Chondrocyte (in vitro differentiated cells): ENCODE measurements around the gene RS1. TPM values are rescaled to one million over a fixed set of nuclear protein-coding genes. Genes with fewer than 3 reads are reported as not detected.

ENCODE experiments used
- DNase-seq: peaks from one replicate; pipeline ENCODE4 v3.0.0; 2021; ENCODE audit warnings: mixed read lengths, low spot score
- H3K27ac Mint-ChIP-seq: one replicate; pipeline ENCODE4 v1.8.0; 2021; ENCODE audit warnings: mild to moderate bottlenecking, moderate library complexity, mixed read lengths; ENCODE audit not compliant: unreplicated experiment
- H3K27me3 Mint-ChIP-seq: 2 replicates; pipeline ENCODE4 v1.8.0; 2021; ENCODE audit warnings: low read depth, mixed read lengths
- H3K36me3 Mint-ChIP-seq: 2 replicates; pipeline ENCODE4 v1.8.0; 2021; ENCODE audit warnings: low read depth, mixed read lengths
- H3K4me1 Mint-ChIP-seq: 2 replicates; pipeline ENCODE4 v1.8.0; 2021; ENCODE audit warnings: low read depth, mild to moderate bottlenecking, mixed read lengths
- H3K4me3 Mint-ChIP-seq: one replicate; pipeline ENCODE4 v1.8.0; 2021; ENCODE audit warnings: mild to moderate bottlenecking, moderate library complexity, mixed read lengths; ENCODE audit not compliant: unreplicated experiment
- H3K9me3 Mint-ChIP-seq: 2 replicates; pipeline ENCODE4 v1.8.0; 2021; ENCODE audit warnings: low read depth, mixed read lengths
- CTCF ChIP-seq: fragments of 200-600 bp; sonication (generic); IDR thresholded peaks from 2 replicates; pipeline ENCODE4 v1.5.0; 2021; ENCODE audit warnings: antibody characterized with exemption, mild to moderate bottlenecking, moderate library complexity
- total RNA-seq: library from RNA; stranded (reverse); gene quantifications from 3 replicates; pipeline ENCODE4 v1.2.1, GENCODE V29; 2021

RS1 gene
- total RNA-seq, 1 donor from 2014 or later = not detected

- no peak for TF ChIP-seq CTCF
- Mint-ChIP-seq H3K4me3 (no peak overlapping the region), H3K27ac (no peak overlapping the region), H3K9me3 (peaks cover 28% of the 10 kb centered on the region), H3K36me3 (no peaks in the 10 kb centered on the region), H3K4me1 (no peaks in the 10 kb centered on the region), H3K27me3 (no peaks in the 10 kb centered on the region)
- no peak for DNase-seq
Measured at GRCh38 chrX:18640686-18641085, 31.2 kb downstream of the RS1 start.

GRCh38 chrX:18639280-18639679 is 32.6 kb downstream of the RS1 start:
- H3K4me1 Mint-ChIP-seq = no peaks in the 10 kb centered on the region
- peaks cover 28% of the 10 kb centered on the region for H3K9me3 Mint-ChIP-seq
- no peak for DNase-seq
- no peak overlapping the region for H3K4me3 Mint-ChIP-seq
- TF ChIP-seq CTCF = no peak
- H3K27me3 Mint-ChIP-seq = no peaks in the 10 kb centered on the region
- peaks cover 4% of the 10 kb centered on the region for H3K36me3 Mint-ChIP-seq
- no peak overlapping the region for H3K27ac Mint-ChIP-seq

- TF ChIP-seq CTCF = no peak
- DNase-seq = no peak
- no peak overlapping the region for H3K4me3 Mint-ChIP-seq
- no peak overlapping the region for H3K27ac Mint-ChIP-seq
- no peaks in the 10 kb centered on the region for H3K27me3 Mint-ChIP-seq
- H3K9me3 Mint-ChIP-seq = peaks cover 28% of the 10 kb centered on the region
- no peaks in the 10 kb centered on the region for H3K4me1 Mint-ChIP-seq
- peaks cover 4% of the 10 kb centered on the region for H3K36me3 Mint-ChIP-seq
Measured at GRCh38 chrX:18638398-18638797, 33.5 kb downstream of the RS1 start.

- no peak for TF ChIP-seq CTCF
- Mint-ChIP-seq H3K36me3 (peaks cover 13% of the 10 kb centered on the region), H3K27me3 (no peaks in the 10 kb centered on the region), H3K27ac (no peak overlapping the region), H3K4me1 (no peaks in the 10 kb centered on the region), H3K9me3 (peaks cover 14% of the 10 kb centered on the region), H3K4me3 (no peak overlapping the region)
- DNase-seq = no peak
Measured at GRCh38 chrX:18630934-18631333, 41.0 kb downstream of the RS1 start.

GRCh38 chrX:18624599-18624998 is 47.3 kb downstream of the RS1 start:
- H3K4me1 Mint-ChIP-seq = no peaks in the 10 kb centered on the region
- no peak for DNase-seq
- no peak for TF ChIP-seq CTCF
- no peak overlapping the region for H3K4me3 Mint-ChIP-seq
- no peak overlapping the region for H3K27ac Mint-ChIP-seq
- no peaks in the 10 kb centered on the region for H3K27me3 Mint-ChIP-seq
- peaks cover 8% of the 10 kb centered on the region for H3K9me3 Mint-ChIP-seq
- peaks cover 8% of the 10 kb centered on the region for H3K36me3 Mint-ChIP-seq
